ENCODE data around the gene ADAR.

ADAR gene

DNA sequence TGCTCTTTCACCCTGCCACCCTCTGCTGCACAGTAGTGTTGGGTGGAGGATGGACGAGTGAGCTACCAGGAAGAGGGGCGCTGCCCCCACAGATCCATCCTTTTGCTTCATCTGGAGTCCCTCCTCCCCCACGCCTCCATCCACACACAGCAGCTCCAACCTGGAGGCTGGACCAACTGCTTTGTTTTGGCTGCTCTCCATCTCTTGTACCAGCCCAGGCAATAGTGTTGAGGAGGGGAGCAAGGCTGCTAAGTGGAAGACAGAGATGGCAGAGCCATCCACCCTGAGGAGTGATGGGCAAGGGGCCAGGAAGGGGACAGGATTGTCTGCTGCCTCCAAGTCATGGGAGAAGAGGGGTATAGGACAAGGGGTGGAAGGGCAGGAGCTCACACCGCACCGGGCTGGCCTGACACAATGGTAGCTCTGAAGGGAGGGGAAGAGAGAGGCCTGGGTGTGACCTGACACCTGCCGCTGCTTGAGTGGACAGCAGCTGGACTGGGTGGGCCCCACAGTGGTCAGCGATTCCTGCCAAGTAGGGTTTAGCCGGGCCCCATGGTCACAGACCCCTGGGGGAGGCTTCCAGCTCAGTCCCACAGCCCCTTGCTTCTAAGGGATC lies 31.9 kb downstream of the ADAR start:
- DNase-seq (ENCODE audit: low read depth, low spot score) = no peak
- POLR2A ChIA-PET = no interaction called here
- H3K4me3 ChIP-seq (ENCODE audit: low read depth, low read length) = no peak overlapping the region
- CTCF ChIA-PET = interaction anchor here (4.0 kb wide), 1 partner anchor 16 kb away, joined by 20 read pairs; no protein-coding TSS in a partner anchor
- TF ChIP-seq, protein P1, sequence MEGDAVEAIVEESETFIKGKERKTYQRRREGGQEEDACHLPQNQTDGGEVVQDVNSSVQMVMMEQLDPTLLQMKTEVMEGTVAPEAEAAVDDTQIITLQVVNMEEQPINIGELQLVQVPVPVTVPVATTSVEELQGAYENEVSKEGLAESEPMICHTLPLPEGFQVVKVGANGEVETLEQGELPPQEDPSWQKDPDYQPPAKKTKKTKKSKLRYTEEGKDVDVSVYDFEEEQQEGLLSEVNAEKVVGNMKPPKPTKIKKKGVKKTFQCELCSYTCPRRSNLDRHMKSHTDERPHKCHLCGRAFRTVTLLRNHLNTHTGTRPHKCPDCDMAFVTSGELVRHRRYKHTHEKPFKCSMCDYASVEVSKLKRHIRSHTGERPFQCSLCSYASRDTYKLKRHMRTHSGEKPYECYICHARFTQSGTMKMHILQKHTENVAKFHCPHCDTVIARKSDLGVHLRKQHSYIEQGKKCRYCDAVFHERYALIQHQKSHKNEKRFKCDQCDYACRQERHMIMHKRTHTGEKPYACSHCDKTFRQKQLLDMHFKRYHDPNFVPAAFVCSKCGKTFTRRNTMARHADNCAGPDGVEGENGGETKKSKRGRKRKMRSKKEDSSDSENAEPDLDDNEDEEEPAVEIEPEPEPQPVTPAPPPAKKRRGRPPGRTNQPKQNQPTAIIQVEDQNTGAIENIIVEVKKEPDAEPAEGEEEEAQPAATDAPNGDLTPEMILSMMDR (IDR thresholded peaks at IDR 0.05; ENCODE audit: insufficient read depth, low read length, missing control alignments) = no peak

DNA sequence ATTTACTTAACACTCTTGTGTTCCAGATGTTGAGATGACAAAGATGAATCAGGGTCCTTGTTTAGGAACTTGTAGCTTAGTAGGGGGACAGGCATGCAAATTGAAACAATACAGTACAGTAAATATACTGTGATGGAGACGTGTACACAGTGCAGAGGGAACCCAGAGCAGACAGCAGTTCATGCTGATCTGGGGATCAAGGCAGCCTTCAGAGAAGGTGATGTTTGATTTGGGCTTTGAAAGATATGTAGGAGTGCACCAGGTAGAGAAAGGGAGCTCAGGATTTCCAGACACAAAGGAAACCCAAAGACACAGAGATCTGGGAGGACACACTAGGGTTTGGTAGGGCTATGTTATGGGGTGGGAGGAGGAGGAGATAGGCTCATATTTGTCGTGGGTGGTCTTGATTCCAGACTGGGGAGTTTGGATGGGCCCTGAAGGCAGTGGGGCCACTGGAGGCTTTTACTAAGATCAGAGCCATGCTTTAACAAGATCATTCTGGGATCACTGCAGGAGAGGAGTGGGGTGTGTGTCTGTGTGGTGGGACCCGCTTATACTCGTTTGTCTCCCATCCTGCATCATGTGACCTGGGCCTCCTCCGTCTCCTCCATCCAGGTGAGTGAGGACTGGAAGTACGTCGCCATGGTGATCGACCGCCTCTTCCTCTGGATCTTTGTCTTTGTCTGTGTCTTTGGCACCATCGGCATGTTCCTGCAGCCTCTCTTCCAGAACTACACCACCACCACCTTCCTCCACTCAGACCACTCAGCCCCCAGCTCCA lies 32.6 kb downstream of the ADAR start:
- CTCF ChIA-PET = interaction anchor here (1.3 to 4.0 kb wide), 2 partner anchors 13 to 16 kb away, joined by 4 to 20 read pairs; no protein-coding TSS in a partner anchor
- H3K4me3 ChIP-seq (ENCODE audit: low read depth, low read length) = no peak overlapping the region
- no peak for DNase-seq (ENCODE audit: low read depth, low spot score)
- TF ChIP-seq, protein P1 (IDR thresholded peaks at IDR 0.05; ENCODE audit: insufficient read depth, low read length, missing control alignments) = no peak
- POLR2A ChIA-PET = no interaction called here

DNA sequence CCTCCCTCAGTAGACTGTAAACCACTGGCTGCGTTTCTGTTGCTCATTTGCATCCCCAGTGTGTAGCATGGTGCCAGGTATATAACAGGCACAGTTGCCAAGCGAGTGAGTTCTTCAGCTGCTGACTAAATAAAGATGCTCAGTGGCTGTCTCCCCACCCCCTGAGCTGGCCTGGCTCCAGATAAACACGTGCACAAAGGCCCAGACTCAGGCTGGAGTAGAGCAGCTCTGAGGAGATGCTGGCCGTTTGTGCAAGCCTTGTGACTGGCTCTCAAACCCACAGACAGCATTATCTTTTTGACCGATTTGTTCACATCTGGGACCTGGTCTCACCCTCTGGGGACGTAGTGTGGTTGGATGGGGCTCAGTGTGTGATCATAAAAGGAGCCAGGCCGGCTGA lies 33.3 kb downstream of the ADAR start:
- ChIA-PET CTCF (interaction anchor here (1.3 to 4.0 kb wide), 2 partner anchors 12 to 15 kb away, joined by 4 to 20 read pairs; no protein-coding TSS in a partner anchor), POLR2A (no interaction called here)
- TF ChIP-seq, protein P1 (IDR thresholded peaks at IDR 0.05; ENCODE audit: insufficient read depth, low read length, missing control alignments) = no peak
- H3K4me3 ChIP-seq (ENCODE audit: low read depth, low read length) = no peak overlapping the region
- no peak for DNase-seq (ENCODE audit: low read depth, low spot score)

DNA sequence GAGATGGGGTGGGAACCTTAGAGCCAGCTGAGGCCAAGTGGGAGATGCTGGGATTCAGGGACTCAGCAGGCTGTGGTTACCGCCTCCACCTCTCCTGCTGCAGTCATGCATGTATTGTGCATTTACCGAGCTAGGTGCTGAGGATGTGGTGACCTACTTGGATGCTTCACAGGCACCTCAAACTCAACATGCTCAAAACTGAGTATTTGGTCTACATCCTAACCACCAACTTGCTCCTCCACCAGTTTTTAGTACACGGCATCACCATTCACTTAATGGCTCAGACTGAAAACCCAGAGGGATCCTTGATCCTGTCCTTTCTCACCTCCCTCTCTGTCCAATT lies 34.8 kb downstream of the ADAR start:
- CTCF ChIA-PET = interaction anchor here (4.0 kb wide), 1 partner anchor 13 kb away, joined by 20 read pairs; no protein-coding TSS in a partner anchor
- TF ChIP-seq, protein P1 (IDR thresholded peaks at IDR 0.05; ENCODE audit: insufficient read depth, low read length, missing control alignments) = no peak
- DNase-seq (ENCODE audit: low read depth, low spot score) = no peak
- H3K4me3 ChIP-seq (ENCODE audit: low read depth, low read length) = no peak overlapping the region
- POLR2A ChIA-PET = no interaction called here

DNA sequence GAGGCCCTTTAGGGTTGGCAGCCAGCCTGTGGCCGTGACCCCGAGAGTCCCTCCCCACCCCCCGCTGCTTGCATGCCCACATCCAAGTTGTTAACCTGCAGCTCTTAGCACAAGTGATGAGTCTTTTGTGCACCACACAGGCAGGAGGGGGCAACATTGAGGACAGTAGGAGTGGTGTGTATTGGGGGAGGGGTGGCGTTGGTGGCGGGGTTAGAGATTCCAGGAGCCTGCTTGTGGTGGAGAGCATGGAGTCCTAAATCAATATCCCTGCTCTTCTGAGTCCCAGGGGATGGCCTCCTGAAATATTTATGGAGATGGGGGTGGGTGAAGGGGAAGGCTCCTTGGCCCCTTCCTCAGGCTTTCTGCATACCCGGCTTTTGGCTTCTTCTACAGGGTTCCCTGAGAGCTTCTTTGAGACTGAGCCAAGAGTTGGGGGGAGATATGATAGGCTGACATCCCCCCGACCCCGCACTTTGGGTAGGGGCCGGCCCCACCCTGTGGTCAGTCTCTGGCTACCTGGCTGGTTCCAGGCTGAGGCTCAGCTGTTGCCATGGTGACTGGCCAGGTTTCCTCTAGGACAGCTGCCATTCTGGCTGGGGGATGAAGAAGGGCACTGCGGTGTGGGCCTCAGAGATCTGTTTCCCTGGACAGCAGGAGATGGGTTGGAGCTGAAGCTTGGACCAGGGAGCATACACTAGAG lies 35.4 kb downstream of the ADAR start:
- ChIA-PET POLR2A (interaction anchor here (0.5 kb wide), 1 partner anchor 280 kb away, joined by 3 read pairs; no protein-coding TSS in a partner anchor), CTCF (interaction anchor here (4.0 kb wide), 1 partner anchor 13 kb away, joined by 20 read pairs; no protein-coding TSS in a partner anchor)
- no peak overlapping the region for H3K4me3 ChIP-seq (ENCODE audit: low read depth, low read length)
- DNase-seq (ENCODE audit: low read depth, low spot score) = no peak
- TF ChIP-seq, protein P1 (IDR thresholded peaks at IDR 0.05; ENCODE audit: insufficient read depth, low read length, missing control alignments) = no peak

DNA sequence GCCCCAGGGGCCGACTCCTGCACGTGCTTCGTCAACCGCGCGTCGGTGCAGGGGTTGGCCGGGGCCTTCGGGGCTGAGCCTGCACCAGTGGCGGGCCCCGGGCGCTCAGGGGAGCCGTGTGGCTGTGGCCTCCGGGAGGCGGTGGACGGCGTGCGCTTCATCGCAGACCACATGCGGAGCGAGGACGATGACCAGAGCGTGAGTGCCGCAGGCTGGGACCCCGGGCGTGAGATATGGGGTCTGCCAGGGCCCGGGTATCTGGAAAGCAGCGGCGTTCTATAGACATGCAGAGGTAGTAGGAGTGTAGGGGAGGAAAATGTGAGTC lies 36.1 kb downstream of the ADAR start:
- TF ChIP-seq, protein P1 (IDR thresholded peaks at IDR 0.05; ENCODE audit: insufficient read depth, low read length, missing control alignments) = no peak
- ChIA-PET CTCF (no interaction called here), POLR2A (no interaction called here)
- DNase-seq (ENCODE audit: low read depth, low spot score) = no peak
- no peak overlapping the region for H3K4me3 ChIP-seq (ENCODE audit: low read depth, low read length)

Data from AG04449 (cell line).